ENCODE data around the gene COX8C. TPM values are rescaled to one million over a fixed set of nuclear protein-coding genes. Genes with fewer than 3 reads are reported as not detected.

COX8C gene
- total RNA-seq, 3 donors from 2014 or later, result not detected

DNA sequence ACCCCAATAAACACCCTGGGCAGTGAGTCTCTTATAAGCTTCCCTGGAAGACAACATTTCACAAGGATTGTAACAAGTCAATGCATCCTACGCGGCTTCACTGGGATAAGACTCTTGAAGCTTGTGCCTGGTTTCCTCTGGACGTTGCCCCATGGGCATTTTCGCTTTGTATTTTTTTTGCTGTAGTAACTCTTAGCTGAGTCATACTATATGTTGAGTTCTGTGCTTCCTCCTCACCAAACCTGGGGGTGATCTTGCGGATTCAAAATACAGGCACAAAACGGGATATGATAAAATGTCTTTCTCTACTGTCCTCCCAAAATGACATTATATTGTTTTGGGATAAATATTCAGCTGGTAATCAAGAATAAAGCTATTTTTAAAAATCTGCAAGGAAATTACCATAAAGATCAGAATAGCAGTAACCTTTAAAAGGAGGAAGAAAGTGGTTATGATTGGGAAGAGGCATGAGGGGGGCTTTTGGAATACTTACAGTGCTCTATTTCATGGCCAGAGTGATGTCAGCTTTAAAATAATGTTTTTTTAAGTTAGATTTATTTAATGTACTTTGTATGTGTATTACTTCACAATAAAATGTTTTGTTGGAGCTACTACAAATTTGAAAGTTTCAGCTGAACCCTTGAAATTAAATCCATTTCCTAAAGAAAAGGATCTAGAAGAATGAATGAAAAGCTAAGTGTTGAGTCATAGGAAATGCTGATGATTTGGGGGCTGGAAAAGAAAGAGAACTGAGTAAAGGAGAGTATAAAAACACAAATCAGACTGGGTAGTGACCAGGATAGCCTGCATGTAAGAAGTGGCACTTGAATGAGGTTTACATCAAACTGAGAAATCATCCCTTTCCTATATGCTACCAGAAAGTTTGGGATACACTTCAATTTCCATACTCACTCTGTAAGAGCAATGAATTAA lies 28.8 kb upstream of the COX8C start:
- Histone ChIP-seq H3K9me3 (no peaks in the 10 kb centered on the region), H3K4me1 (ENCODE audit: low read depth) (peaks cover 19% of the 10 kb centered on the region), H3K4me3 (no peak overlapping the region), H3K36me3 (ENCODE audit: low read depth) (no peaks in the 10 kb centered on the region)
- DNase-seq, result no peak
- TF ChIP-seq, protein P1, sequence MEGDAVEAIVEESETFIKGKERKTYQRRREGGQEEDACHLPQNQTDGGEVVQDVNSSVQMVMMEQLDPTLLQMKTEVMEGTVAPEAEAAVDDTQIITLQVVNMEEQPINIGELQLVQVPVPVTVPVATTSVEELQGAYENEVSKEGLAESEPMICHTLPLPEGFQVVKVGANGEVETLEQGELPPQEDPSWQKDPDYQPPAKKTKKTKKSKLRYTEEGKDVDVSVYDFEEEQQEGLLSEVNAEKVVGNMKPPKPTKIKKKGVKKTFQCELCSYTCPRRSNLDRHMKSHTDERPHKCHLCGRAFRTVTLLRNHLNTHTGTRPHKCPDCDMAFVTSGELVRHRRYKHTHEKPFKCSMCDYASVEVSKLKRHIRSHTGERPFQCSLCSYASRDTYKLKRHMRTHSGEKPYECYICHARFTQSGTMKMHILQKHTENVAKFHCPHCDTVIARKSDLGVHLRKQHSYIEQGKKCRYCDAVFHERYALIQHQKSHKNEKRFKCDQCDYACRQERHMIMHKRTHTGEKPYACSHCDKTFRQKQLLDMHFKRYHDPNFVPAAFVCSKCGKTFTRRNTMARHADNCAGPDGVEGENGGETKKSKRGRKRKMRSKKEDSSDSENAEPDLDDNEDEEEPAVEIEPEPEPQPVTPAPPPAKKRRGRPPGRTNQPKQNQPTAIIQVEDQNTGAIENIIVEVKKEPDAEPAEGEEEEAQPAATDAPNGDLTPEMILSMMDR (IDR thresholded peaks at IDR 0.05), result no peak
- intact Hi-C loops (cut with DNase I, micrococcal nuclease), result no loop called here
- peak; percentile 86 for ATAC-seq

DNA sequence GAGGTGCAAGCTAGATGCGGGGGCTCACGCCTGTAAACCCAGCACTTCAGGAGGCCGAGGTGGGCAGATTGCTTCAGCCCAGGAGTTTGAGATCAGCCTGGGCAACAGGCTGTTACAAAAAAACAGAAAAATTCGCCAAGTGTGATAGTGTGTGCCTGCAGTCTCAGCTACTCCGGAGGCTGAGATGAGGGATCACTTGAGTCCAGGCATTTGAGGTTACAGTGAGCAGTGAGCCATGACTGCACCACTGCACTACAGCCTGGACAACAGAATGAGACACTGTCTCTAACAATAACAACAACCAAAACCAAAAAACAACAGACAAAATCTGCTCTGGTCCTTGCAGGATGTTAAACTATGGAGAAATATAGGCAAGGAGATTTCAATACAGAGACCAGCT lies 28.1 kb upstream of the COX8C start:
- Histone ChIP-seq H3K36me3 (ENCODE audit: low read depth) (no peaks in the 10 kb centered on the region), H3K4me3 (no peak overlapping the region), H3K4me1 (ENCODE audit: low read depth) (peaks cover 24% of the 10 kb centered on the region), H3K9me3 (no peaks in the 10 kb centered on the region)
- intact Hi-C loops (cut with DNase I, micrococcal nuclease), result no loop called here
- ATAC-seq (no peak), DNase-seq (no peak)
- TF ChIP-seq, protein P1 (IDR thresholded peaks at IDR 0.05), result no peak

DNA sequence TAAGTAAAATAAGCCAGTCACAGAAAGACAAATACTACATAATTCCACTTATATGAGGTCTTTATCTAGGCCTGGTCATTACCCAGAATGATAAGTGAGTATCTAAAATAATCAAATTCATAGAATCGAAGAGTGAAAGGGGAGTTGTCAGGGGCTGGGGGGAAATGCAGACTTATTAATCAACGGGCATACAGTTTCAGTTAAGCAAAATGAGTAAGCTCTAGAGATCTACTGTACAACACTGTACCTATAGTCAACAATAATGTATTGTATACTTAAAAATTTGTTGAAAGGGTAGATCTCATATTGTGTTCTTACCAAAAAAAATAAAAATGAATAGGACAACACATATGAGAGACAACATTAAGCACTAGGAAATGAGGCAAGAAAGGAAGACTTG lies 27.5 kb upstream of the COX8C start:
- ATAC-seq, result no peak
- Histone ChIP-seq H3K36me3 (ENCODE audit: low read depth) (no peaks in the 10 kb centered on the region), H3K9me3 (no peaks in the 10 kb centered on the region), H3K4me1 (ENCODE audit: low read depth) (peaks cover 24% of the 10 kb centered on the region), H3K4me3 (no peak overlapping the region)
- no peak for DNase-seq
- TF ChIP-seq, protein P1 (IDR thresholded peaks at IDR 0.05), result no peak
- intact Hi-C loops (cut with DNase I, micrococcal nuclease), result no loop called here

- no peaks in the 10 kb centered on the region for H3K36me3 ChIP-seq (ENCODE audit: low read depth)
- no peak overlapping the region for H3K4me3 ChIP-seq
- TF ChIP-seq, protein P1 (IDR thresholded peaks at IDR 0.05), result no peak
- ATAC-seq, result no peak
- no peak for DNase-seq
- H3K9me3 ChIP-seq, result no peaks in the 10 kb centered on the region
- intact Hi-C loops (cut with DNase I, micrococcal nuclease), result no loop called here
- peaks cover 24% of the 10 kb centered on the region for H3K4me1 ChIP-seq (ENCODE audit: low read depth)
Observed at GRCh38 chr14:93319958-93320357, 27.0 kb upstream of the COX8C start.

GRCh38 chr14:93320489-93320888 lies 26.5 kb upstream of the COX8C start:
- peaks cover 24% of the 10 kb centered on the region for H3K4me1 ChIP-seq (ENCODE audit: low read depth)
- no peaks in the 10 kb centered on the region for H3K36me3 ChIP-seq (ENCODE audit: low read depth)
- intact Hi-C loops (cut with DNase I, micrococcal nuclease), result no loop called here
- no peak overlapping the region for H3K4me3 ChIP-seq
- ATAC-seq (no peak), DNase-seq (no peak)
- TF ChIP-seq, protein P1 (IDR thresholded peaks at IDR 0.05), result no peak
- no peaks in the 10 kb centered on the region for H3K9me3 ChIP-seq

Data from mucosa of descending colon (tissue), 3 donors.